Right cardiac atrium (tissue), 5 donors: ENCODE results near the gene KCNH6. TPM values are rescaled to one million over a fixed set of nuclear protein-coding genes. Genes with fewer than 3 reads are reported as not detected.
A peak's percentile ranks its signal among the peaks of the same experiment; 100 is the strongest.

Experiments
- ATAC-seq, 2 donors: fragments of 200-7000 bp; cut with Tn5 transposase; one replicate each; pipeline versions ENCODE4 v1.8.0 to v1.9.1; 2020; ENCODE audit warnings: moderate library complexity in 2 of 2, mild to moderate bottlenecking in 1 of 2
- DNase-seq, 3 donors: peaks; one replicate each; pipeline ENCODE4 v3.0.0-alpha.2; 2020
- H3K27ac ChIP-seq: one replicate; pipeline ENCODE4 v1.5.1; 2013; ENCODE audit warnings: mild to moderate bottlenecking, low read length, control low read depth, moderate library complexity
- H3K27me3 ChIP-seq: one replicate; pipeline ENCODE4 v1.6.1; 2013; ENCODE audit not compliant: control insufficient read depth, insufficient read depth
- H3K4me1 ChIP-seq: one replicate; pipeline ENCODE4 v1.6.1; 2013; ENCODE audit warnings: low read length; ENCODE audit not compliant: control insufficient read depth, insufficient read depth
- H3K4me3 ChIP-seq: one replicate; pipeline ENCODE4 v1.5.1; 2013; ENCODE audit warnings: low read length, control low read depth
- H3K9me3 ChIP-seq: one replicate; pipeline ENCODE4 v1.6.1; 2013; ENCODE audit warnings: low read length; ENCODE audit not compliant: control insufficient read depth
- WGBS: extraction: QIAGEN DNeasy Blood & Tissue Kit; methylation state at CpG from one replicate; pipeline ENCODE4 v1.1.7; 2013; 5-methylcytosine and 5-hydroxymethylcytosine counted together
- intact Hi-C, 4 donors: fragments of 100-400 bp; cut with DNase I; formaldehyde crosslinking; loops; one replicate each; pipeline versions ENCODE4 v1.11.0 to v1.14.0; 2022 to 2023
- polyA plus RNA-seq: library from polyadenylated mRNA; stranded (reverse); fragments of 200-250 nt; gene quantifications from one replicate; pipeline ENCODE4 v1.2.3, GENCODE V29; 2013
- total RNA-seq, 4 donors: library from RNA; stranded (reverse); fragmentation: NEBNext Ultra II Directional; extraction: Animal tissue kit (Norgen Biotek cat#: 25700); gene quantifications; one replicate each; pipeline ENCODE4 v1.2.1, GENCODE V29; 2021
- donor health status: healthy with polysubstance abuse.
- donor health status: DM: no; HTN: yes; CAD: no.
- donor health status: DM: no; HTN: no; CAD: no.
- donor health status: DM: no; HTN: yes; CAD: no; lungs with severe emphysema.
- donor health status: DM: yes; HTN: yes; CAD: no.

The KCNH6 gene
- total and polyA plus RNA-seq, 5 donors = not detected

DNA sequence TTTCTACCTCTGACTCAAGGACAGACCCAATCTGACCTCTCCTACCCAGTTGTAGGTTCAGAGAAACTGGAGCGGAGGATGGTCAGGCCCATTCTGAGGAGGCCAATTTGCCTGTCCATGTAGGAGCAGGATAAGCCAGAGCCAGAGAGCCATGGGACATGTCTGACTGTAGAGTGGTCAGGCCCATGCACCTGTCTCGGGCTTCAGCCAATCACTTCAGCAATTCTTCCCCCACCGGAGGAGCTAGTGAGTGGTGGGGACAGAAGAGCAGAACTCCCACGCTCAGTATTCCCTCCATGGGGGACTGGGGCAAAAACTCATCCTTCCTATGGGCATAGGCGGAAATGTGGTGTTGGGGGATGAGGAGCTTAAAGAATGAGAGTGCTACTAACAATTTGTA is 41.4 kb downstream of the KCNH6 start:
- H3K27me3 ChIP-seq = no peaks in the 10 kb centered on the region
- H3K9me3 ChIP-seq = no peaks in the 10 kb centered on the region
- no peak for ATAC-seq
- peaks cover 3% of the 10 kb centered on the region for H3K4me1 ChIP-seq
- intact Hi-C loops = no loop called here
- WGBS = 95% methylated on average over 5 of the region's 5 CpGs
- H3K4me3 ChIP-seq = no peak overlapping the region
- no peak overlapping the region for H3K27ac ChIP-seq
- DNase-seq = no peak

DNA sequence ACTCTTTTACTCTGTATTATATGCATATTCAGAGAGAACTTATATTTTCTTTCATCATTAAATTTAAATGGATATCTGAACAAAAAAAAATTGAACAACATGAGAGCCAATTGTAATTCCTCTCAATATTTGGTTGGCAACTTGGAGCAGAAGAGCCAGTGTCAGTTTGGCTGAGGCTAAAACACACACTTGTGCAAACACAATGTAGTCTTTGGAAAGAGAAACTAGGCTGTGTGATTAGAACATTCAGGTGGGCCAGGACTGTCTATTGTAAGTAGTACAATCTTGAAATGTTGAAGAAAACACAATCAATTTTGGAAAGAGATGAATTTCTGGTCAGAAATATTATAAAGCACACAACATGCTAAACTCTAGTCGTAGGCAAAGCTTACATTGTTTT is 44.1 kb downstream of the KCNH6 start:
- no peak for DNase-seq
- no peak overlapping the region for H3K4me3 ChIP-seq
- intact Hi-C loops = no loop called here
- H3K27me3 ChIP-seq = no peaks in the 10 kb centered on the region
- no peaks in the 10 kb centered on the region for H3K9me3 ChIP-seq
- no peak for ATAC-seq
- H3K27ac ChIP-seq = no peak overlapping the region
- H3K4me1 ChIP-seq = peaks cover 1% of the 10 kb centered on the region
- WGBS = 93% methylated on average over 1 of the region's 1 CpG

DNA sequence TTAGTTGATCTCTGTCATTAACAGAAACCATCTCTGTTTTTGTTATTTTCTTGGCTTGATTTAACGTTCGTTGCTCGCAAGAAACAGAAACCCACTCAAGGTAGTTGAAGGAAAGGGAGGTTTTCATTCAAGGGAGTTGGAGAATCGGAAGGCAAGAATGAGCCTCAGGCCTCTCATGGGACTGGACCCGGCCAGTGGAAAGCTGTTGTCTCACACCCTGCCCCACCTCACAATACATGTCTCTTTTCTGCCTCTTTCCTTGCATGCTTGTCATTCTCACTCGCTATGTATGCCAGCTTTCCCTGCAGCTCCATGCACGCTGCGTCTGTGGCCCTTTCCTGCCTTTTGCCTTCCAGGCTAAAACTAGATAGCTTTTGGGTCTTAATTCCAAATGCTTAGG is 45.4 kb downstream of the KCNH6 start:
- H3K4me1 ChIP-seq = no peaks in the 10 kb centered on the region
- no peak for DNase-seq
- no peak overlapping the region for H3K27ac ChIP-seq
- no peaks in the 10 kb centered on the region for H3K27me3 ChIP-seq
- H3K4me3 ChIP-seq = no peak overlapping the region
- no peaks in the 10 kb centered on the region for H3K9me3 ChIP-seq
- ATAC-seq = no peak
- intact Hi-C loops = no loop called here
- 68% methylated on average over 8 of the region's 8 CpGs for WGBS

DNA sequence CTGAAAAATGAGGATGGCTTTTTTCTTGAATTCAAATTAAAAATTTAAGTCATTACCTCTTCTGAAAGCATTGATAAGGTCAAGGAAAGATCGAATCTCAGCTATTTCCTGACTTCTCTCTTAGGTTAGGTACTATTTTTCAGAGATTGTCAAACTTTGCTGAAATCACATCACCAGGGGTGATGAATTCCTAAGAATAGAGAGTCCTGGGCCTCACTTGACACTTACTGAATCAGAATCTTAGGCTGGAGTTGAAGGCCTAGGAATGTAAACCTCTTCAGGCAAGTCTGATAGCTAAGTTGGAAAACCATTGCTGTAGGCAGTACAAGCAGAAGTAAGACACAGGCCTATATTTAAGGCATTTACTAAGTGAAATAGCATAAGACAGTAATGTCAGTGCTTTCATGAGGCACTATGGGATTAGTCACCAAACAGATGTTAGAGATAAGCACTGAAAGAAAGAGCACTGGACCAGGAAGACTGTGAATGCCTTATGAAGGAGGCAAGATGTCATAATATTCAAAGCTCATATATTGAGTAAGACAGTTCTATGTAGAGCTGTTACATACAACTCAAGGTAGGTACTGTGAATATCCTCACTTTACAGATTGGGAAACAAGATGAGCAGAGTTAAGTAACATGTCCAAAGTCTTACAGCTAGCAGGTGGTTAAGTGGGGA is 48.6 kb downstream of the KCNH6 start:
- WGBS = 75% methylated on average over 1 of the region's 1 CpG
- Histone ChIP-seq H3K4me3 (no peak overlapping the region), H3K9me3 (no peaks in the 10 kb centered on the region), H3K27me3 (no peaks in the 10 kb centered on the region), H3K27ac (no peak overlapping the region), H3K4me1 (no peaks in the 10 kb centered on the region)
- ATAC-seq (no peak), DNase-seq (no peak)
- intact Hi-C loops = no loop called here

DNA sequence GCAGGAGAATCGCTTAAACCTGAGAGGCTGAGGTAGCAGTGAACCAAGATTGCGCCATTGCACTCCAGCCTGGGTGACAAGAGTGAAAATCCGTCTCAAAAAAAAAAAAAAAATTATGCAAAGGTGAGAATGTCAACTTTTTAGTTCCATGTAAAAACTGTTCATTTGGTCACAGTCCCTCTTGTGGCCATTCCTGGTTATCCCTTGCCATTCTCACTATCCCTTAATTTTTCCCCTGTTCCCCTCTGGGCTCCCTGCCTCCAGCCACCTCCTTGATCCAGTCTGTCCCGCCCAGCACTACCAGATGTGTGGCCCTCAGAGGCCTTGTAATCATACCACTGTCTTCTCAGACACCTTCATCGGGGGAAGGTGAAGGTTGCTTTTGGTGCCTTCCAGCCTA is 50.5 kb downstream of the KCNH6 start:
- Histone ChIP-seq H3K9me3 (no peaks in the 10 kb centered on the region), H3K4me1 (no peaks in the 10 kb centered on the region), H3K27me3 (no peaks in the 10 kb centered on the region), H3K27ac (no peak overlapping the region), H3K4me3 (no peak overlapping the region)
- WGBS = 86% methylated on average over 5 of the region's 5 CpGs
- intact Hi-C loops = no loop called here
- DNase-seq (no peak), ATAC-seq (no peak)

DNA sequence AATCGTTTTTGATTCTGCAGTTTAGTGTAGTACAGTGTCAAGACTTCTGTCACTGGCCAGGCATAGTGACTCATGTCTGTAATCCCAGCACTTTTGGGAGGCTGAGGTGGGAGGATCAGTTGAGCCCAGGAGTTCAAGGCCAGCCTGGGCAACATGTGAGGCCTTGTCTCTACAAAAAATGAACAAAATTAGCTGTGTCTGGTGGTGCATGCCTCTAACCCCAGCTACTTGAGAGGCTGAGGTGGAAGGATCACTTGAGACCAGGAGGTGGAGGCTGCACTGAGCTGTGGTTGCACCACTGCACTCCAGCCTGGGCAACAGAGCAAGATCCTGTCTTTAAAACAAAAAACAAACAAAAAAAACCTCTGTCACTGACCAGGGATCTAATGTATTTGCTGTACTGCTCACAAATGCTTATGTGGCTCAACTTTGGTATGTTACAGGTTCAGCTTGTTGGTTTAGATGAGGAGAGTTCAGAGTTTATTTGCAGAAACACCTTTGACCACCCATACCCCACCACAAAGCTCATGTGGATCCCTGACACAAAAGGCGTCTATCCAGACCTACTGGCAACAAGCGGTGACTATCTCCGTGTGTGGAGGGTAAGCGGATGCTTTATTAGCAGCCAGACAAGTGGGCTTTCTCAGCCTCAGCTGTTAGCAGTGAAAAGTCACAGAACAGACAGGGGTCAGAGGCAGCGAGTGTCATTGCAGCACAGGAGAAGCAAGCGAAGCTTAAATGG is 55.0 kb downstream of the KCNH6 start:
- no peaks in the 10 kb centered on the region for H3K9me3 ChIP-seq
- H3K4me1 ChIP-seq = no peaks in the 10 kb centered on the region
- WGBS = 58% methylated on average over 7 of the region's 7 CpGs
- no peak overlapping the region for H3K27ac ChIP-seq
- peak in 1 of 2 donors; percentile 34 for ATAC-seq
- H3K4me3 ChIP-seq = no peak overlapping the region
- no peak for DNase-seq
- no peaks in the 10 kb centered on the region for H3K27me3 ChIP-seq
- intact Hi-C loops = no loop called here

DNA sequence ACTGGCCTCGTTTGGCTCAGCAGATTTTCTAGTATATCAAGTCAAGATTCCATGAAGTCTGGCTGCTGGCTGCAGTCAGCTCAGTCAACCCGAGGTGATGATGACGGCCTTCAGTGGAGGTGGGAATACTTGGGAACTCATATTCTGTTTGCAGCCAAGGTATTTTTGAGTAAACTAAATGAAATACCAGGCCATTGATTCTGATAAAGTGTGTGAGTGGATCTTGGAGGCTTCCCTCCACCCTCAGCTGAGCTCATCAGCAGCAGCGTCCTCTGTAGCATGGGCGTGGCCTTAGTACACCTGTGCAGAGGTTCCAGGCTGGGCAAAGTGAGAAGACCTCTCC is 55.6 kb downstream of the KCNH6 start:
- H3K27me3 ChIP-seq = no peaks in the 10 kb centered on the region
- intact Hi-C loops = no loop called here
- no peak overlapping the region for H3K27ac ChIP-seq
- ATAC-seq = no peak
- no peaks in the 10 kb centered on the region for H3K9me3 ChIP-seq
- no peak for DNase-seq
- no peak overlapping the region for H3K4me3 ChIP-seq
- 65% methylated on average over 5 of the region's 5 CpGs for WGBS
- no peaks in the 10 kb centered on the region for H3K4me1 ChIP-seq

DNA sequence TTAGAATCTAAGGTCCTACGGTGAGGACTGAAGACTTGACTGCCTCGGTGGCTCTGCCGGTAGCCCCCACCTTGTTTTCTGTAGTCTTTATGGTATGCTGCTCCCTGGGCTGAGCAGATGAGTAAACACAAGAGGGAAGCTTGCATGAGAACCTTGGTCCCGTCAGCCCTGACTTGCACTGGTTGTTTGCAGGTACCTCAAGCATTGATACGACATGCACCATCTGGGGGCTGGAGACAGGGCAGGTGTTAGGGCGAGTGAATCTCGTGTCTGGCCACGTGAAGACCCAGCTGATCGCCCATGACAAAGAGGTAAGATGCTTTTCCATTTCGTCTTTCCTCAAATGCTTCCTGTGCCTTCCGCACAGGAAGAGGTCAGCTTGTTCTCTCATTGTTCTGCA is 56.5 kb downstream of the KCNH6 start:
- no peaks in the 10 kb centered on the region for H3K27me3 ChIP-seq
- H3K27ac ChIP-seq = no peak overlapping the region
- 69% methylated on average over 11 of the region's 11 CpGs for whole genome bisulfite sequencing
- ATAC-seq = peak in 1 of 2 donors; percentile 33
- no peak overlapping the region for H3K4me3 ChIP-seq
- no peak for DNase-seq
- H3K9me3 ChIP-seq = no peaks in the 10 kb centered on the region
- H3K4me1 ChIP-seq = no peaks in the 10 kb centered on the region
- intact Hi-C loops = no loop called here

DNA sequence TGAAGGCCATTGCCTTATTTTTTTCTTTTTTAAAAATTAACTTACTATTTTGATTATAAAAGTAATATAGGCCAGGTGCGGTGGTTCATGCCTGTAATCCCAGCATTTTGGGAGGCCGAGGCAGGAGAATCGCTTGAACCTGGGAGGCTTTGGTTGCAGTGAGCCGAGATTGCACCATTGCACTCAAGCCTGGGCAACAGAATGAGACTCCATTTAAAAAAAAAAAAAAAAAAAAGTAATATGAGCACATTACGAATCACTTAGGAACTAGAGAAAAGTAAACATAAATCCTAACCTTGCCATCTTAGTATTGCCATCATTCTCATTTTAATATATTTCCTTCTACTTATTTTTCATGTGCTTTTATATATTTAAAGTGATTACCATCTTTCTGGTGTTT is 64.6 kb downstream of the KCNH6 start:
- no peak for DNase-seq
- 96% methylated on average over 5 of the region's 5 CpGs for WGBS
- no peaks in the 10 kb centered on the region for H3K9me3 ChIP-seq

DNA sequence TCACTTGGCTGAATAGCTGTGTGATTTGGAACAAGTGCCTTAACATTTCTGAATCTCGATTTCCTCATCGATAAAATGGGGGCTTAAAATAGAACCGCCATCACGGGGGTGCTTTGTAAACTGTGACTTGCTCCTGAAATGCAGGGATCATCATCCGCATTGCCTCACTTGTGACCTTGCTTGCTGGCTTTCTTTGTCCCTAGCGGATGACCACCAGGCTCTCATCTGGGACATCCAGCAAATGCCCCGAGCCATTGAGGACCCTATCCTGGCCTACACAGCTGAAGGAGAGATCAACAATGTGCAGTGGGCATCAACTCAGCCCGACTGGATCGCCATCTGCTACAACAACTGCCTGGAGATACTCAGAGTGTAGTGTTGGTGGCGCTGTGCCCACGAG is 65.6 kb downstream of the KCNH6 start:
- H3K27me3 ChIP-seq = no peaks in the 10 kb centered on the region
- intact Hi-C loops = no loop called here
- H3K4me1 ChIP-seq = no peaks in the 10 kb centered on the region
- no peak overlapping the region for H3K27ac ChIP-seq
- 87% methylated on average over 11 of the region's 11 CpGs for WGBS
- no peak for DNase-seq
- no peak for ATAC-seq
- no peak overlapping the region for H3K4me3 ChIP-seq
- no peaks in the 10 kb centered on the region for H3K9me3 ChIP-seq

More for the DNA sequence above, 64.6 kb downstream of the KCNH6 start:
- no peak for ATAC-seq
- Histone ChIP-seq H3K27me3 (no peaks in the 10 kb centered on the region), H3K4me1 (no peaks in the 10 kb centered on the region), H3K27ac (no peak overlapping the region), H3K4me3 (no peak overlapping the region)
- intact Hi-C loops = no loop called here

DNA sequence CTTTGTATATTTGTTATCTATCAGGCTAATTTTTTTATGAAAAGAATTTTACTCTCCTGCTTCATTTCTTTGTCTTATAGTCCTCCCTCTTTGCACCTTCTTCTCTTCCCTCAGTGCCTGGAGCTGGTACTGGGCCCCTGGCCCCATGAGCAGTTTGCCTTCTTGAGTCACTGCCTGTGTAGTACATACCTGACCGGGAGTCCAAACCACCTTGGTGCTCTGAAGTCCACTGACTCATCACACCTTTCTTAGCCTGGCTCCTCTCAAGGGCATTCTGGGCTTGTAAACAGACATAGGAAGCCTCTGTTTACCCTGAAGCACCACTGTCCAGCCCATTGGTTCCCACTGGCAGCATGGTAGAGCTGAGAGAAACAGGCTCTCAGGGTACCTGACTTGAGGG is 66.5 kb downstream of the KCNH6 start:
- no peaks in the 10 kb centered on the region for H3K27me3 ChIP-seq
- no peak for DNase-seq
- H3K4me3 ChIP-seq = no peak overlapping the region
- no peaks in the 10 kb centered on the region for H3K9me3 ChIP-seq
- WGBS = 89% methylated on average over 1 of the region's 1 CpG
- intact Hi-C loops = no loop called here
- no peak overlapping the region for H3K27ac ChIP-seq
- H3K4me1 ChIP-seq = no peaks in the 10 kb centered on the region
- ATAC-seq = no peak
